H1 (cell line): ENCODE measurements around the gene C11orf54. TPM values are rescaled to one million over a fixed set of nuclear protein-coding genes. Genes with fewer than 3 reads are reported as not detected.

Source experiments
- CTCF ChIA-PET: fragments of 300-600 bp; sonication (Branson Sonifier 250); formaldehyde crosslinking; loops from one replicate; lab custom pipeline; 2021; ENCODE audit not compliant: partially characterized antibody; lab: Charles Lee
- POLR2A ChIA-PET: fragments of 300-600 bp; sonication (Branson Sonifier 250); formaldehyde crosslinking; loops from one replicate; lab custom pipeline; 2021; ENCODE audit warnings: inconsistent platforms; ENCODE audit not compliant: partially characterized antibody; lab: Charles Lee
- DNase-seq, 2 experiments: peaks; one replicate each; pipeline versions ENCODE4 v3.0.0 to v3.0.0-alpha.2; 2010 to 2022; ENCODE audit warnings: low spot score in 2 of 2, low read depth in 1 of 2, mixed read lengths in 1 of 2
- FAIRE-seq: peaks from 2 replicates; lab custom pipeline; 2011; peaks lifted over from hg19 to GRCh38; lab: Jason Lieb, UNC
- H2AFZ ChIP-seq: 2 replicates; pipeline ENCODE4 v1.8.1; 2012; ENCODE audit warnings: low read length, inconsistent platforms
- H2AK5ac ChIP-seq: 2 replicates; pipeline ENCODE4 v1.6.1; 2013; ENCODE audit warnings: low read depth, low read length
- H2BK120ac ChIP-seq: replicated peaks from 2 replicates; pipeline ENCODE3; 2013; ENCODE audit warnings: low read depth, low read length, inconsistent platforms
- H2BK12ac ChIP-seq: 2 replicates; pipeline ENCODE4 v1.6.1; 2013; ENCODE audit warnings: low read depth, low read length
- H2BK15ac ChIP-seq: 2 replicates; pipeline ENCODE4 v1.6.1; 2013; ENCODE audit warnings: low read length
- H2BK20ac ChIP-seq: 2 replicates; pipeline ENCODE4 v1.6.1; 2013; ENCODE audit warnings: low read length
- H2BK5ac ChIP-seq: 2 replicates; pipeline ENCODE4 v1.6.1; 2013; ENCODE audit warnings: low read depth, low read length
- H3K14ac ChIP-seq: 2 replicates; pipeline ENCODE4 v1.6.1; 2013; ENCODE audit warnings: inconsistent platforms; ENCODE audit not compliant: insufficient read length
- H3K18ac ChIP-seq: 2 replicates; pipeline ENCODE4 v1.6.1; 2013; ENCODE audit warnings: low read length; ENCODE audit errors: extremely low read depth
- H3K23ac ChIP-seq: 2 replicates; pipeline ENCODE4 v1.6.1; 2013; ENCODE audit warnings: inconsistent platforms; ENCODE audit not compliant: insufficient read length
- H3K23me2 ChIP-seq: 2 replicates; pipeline ENCODE4 v1.6.1; 2013; ENCODE audit warnings: low read depth, low read length
- H3K27ac ChIP-seq: 2 replicates; pipeline ENCODE4 v1.6.1; 2011; ENCODE audit warnings: low read depth, low read length, inconsistent platforms
- H3K27me3 ChIP-seq, 4 experiments: replicated peaks in 1 of 4; 1 replicate in 1 of 4; 2 replicates in 3 of 4; pipeline versions ENCODE4 v1.6.1 to v1.8.1; 2011 to 2013; ENCODE audit warnings: low read length in 3 of 4, mild to moderate bottlenecking in 3 of 4, inconsistent platforms in 2 of 4, mixed read lengths in 2 of 4, moderate library complexity in 1 of 4; ENCODE audit not compliant: control insufficient read depth in 3 of 4, insufficient read depth in 3 of 4; ENCODE audit errors: extremely low read depth in 1 of 4
- H3K36me3 ChIP-seq, 4 experiments: 2 replicates each; pipeline versions ENCODE4 v1.6.1 to v1.8.1; 2011 to 2013; ENCODE audit warnings: mild to moderate bottlenecking in 4 of 4, low read length in 3 of 4, moderate library complexity in 2 of 4, control low read depth in 1 of 4, inconsistent platforms in 1 of 4; ENCODE audit not compliant: insufficient read depth in 4 of 4, control insufficient read depth in 2 of 4
- H3K4ac ChIP-seq: replicated peaks from 2 replicates; pipeline ENCODE3; 2013; ENCODE audit warnings: low read length, low read depth, mixed read lengths, inconsistent platforms; ENCODE audit not compliant: insufficient read length
- H3K4me1 ChIP-seq, 4 experiments: replicated peaks in 1 of 4; 1 replicate in 1 of 4; 2 replicates in 3 of 4; pipeline versions ENCODE4 v1.6.1 to v1.8.1; 2011 to 2013; ENCODE audit warnings: low read length in 3 of 4, inconsistent platforms in 2 of 4, mixed read lengths in 1 of 4; ENCODE audit not compliant: insufficient read depth in 4 of 4, control insufficient read depth in 3 of 4
- H3K4me2 ChIP-seq, 2 experiments: 2 replicates each; pipeline versions ENCODE4 v1.6.1 to v1.8.1; 2011 to 2013; ENCODE audit warnings: low read depth in 2 of 2, low read length in 2 of 2, control low read depth in 1 of 2, inconsistent platforms in 1 of 2, mild to moderate bottlenecking in 1 of 2; ENCODE audit not compliant: insufficient read depth in 1 of 2
- H3K4me3 ChIP-seq, 4 experiments: fragments of 200-600, 300-600 bp in 1 of 4; sonication (generic), shearing (Covaris generic), sonication (Bioruptor Twin) in 1 of 4; 2 replicates each; pipeline versions ENCODE4 v1.5.1 to v1.8.1; 2011 to 2016; ENCODE audit warnings: low read length in 4 of 4, low read depth in 3 of 4, control low read depth in 2 of 4, inconsistent platforms in 2 of 4, mild to moderate bottlenecking in 2 of 4, mixed read lengths in 1 of 4, moderate library complexity in 1 of 4; ENCODE audit not compliant: insufficient read depth in 2 of 4; ENCODE audit errors: extremely low read depth in 1 of 4
- H3K56ac ChIP-seq: replicated peaks from 2 replicates; pipeline ENCODE3; 2013; ENCODE audit warnings: low read depth, mild to moderate bottlenecking, mixed read lengths, low read length, inconsistent platforms; ENCODE audit not compliant: insufficient read length
- H3K79me1 ChIP-seq: 2 replicates; pipeline ENCODE4 v1.6.1; 2013; ENCODE audit warnings: low read depth, low read length, control low read depth
- H3K79me2 ChIP-seq, 2 experiments: 2 replicates each; pipeline versions ENCODE4 v1.6.1 to v1.8.1; 2012 to 2013; ENCODE audit warnings: low read length in 2 of 2, mild to moderate bottlenecking in 2 of 2, inconsistent platforms in 1 of 2; ENCODE audit not compliant: insufficient read depth in 2 of 2, control insufficient read depth in 1 of 2
- H3K9ac ChIP-seq, 4 experiments: replicated peaks in 1 of 4; 1 replicate in 1 of 4; 2 replicates in 3 of 4; pipeline versions ENCODE4 v1.6.1 to v1.8.1; 2011 to 2013; ENCODE audit warnings: low read depth in 3 of 4, low read length in 3 of 4, control low read depth in 2 of 4, mild to moderate bottlenecking in 2 of 4, moderate library complexity in 2 of 4, inconsistent platforms in 1 of 4; ENCODE audit errors: extremely low read depth in 1 of 4
- H3K9me3 ChIP-seq, 2 experiments: 2 replicates each; pipeline versions ENCODE4 v1.6.1 to v1.8.1; 2012 to 2013; ENCODE audit warnings: mild to moderate bottlenecking in 2 of 2, moderate library complexity in 2 of 2, control low read depth in 1 of 2, inconsistent platforms in 1 of 2, low read depth in 1 of 2, low read length in 1 of 2, mixed read lengths in 1 of 2; ENCODE audit not compliant: insufficient read depth in 2 of 2
- H4K20me1 ChIP-seq, 2 experiments: replicated peaks in 1 of 2; 2 replicates each; pipeline versions ENCODE3 to v1.8.1; 2011 to 2013; ENCODE audit warnings: inconsistent platforms in 2 of 2, low read length in 2 of 2, mild to moderate bottlenecking in 1 of 2; ENCODE audit not compliant: insufficient read depth in 2 of 2, control insufficient read depth in 1 of 2
- H4K5ac ChIP-seq: 2 replicates; pipeline ENCODE4 v1.6.1; 2013; ENCODE audit warnings: low read length, low read depth, mixed read lengths, inconsistent platforms; ENCODE audit not compliant: insufficient read length
- H4K8ac ChIP-seq: 2 replicates; pipeline ENCODE4 v1.8.0; 2013; ENCODE audit warnings: mild to moderate bottlenecking, moderate library complexity, low read length, inconsistent platforms; ENCODE audit not compliant: insufficient read depth; ENCODE audit errors: extremely low read depth
- H4K91ac ChIP-seq: replicated peaks from 2 replicates; pipeline ENCODE3; 2013; ENCODE audit warnings: low read length, mixed read lengths, inconsistent platforms; ENCODE audit not compliant: insufficient read length
- ATF2 ChIP-seq: IDR thresholded peaks from 2 replicates; pipeline ENCODE4 v1.6.1; 2012; ENCODE audit warnings: low read length, inconsistent platforms
- BACH1 ChIP-seq: IDR thresholded peaks from 2 replicates; pipeline ENCODE4 v1.6.1; 2012; ENCODE audit warnings: low read length, improper control_type of control experiment
- MAX ChIP-seq: IDR thresholded peaks from 2 replicates; pipeline ENCODE4 v1.6.1; 2012; ENCODE audit warnings: inconsistent platforms
- POLR2A ChIP-seq, 2 experiments: IDR thresholded peaks; 1 replicate in 1 of 2; 2 replicates in 1 of 2; pipeline ENCODE4 v1.6.1; 2011; ENCODE audit warnings: low read depth in 2 of 2, low read length in 2 of 2, mild to moderate bottlenecking in 2 of 2; ENCODE audit errors: control extremely low read depth in 1 of 2
- SIX5 ChIP-seq: IDR thresholded peaks from 2 replicates; pipeline ENCODE4 v1.6.1; 2011; ENCODE audit warnings: mild to moderate bottlenecking, low read depth, low read length
- SP1 ChIP-seq: IDR thresholded peaks from 2 replicates; pipeline ENCODE4 v1.6.1; 2011; ENCODE audit warnings: low read depth, low read length
- TAF7 ChIP-seq: optimal IDR thresholded peaks from 2 replicates; pipeline ENCODE3; 2011; ENCODE audit warnings: low read depth, mild to moderate bottlenecking, inconsistent platforms, low read length, moderate library complexity, borderline replicate concordance
- TCF12 ChIP-seq: IDR thresholded peaks from 2 replicates; pipeline ENCODE4 v1.6.1; 2011; ENCODE audit warnings: low read depth, mild to moderate bottlenecking, low read length
- WGBS, 2 experiments: shearing (Covaris generic) in 1 of 2; methylation state at CpG; one replicate each; pipeline versions ENCODE4 v1.1.6 to v1.1.7; 2013 to 2015; ENCODE audit warnings: low lambda C conversion rate in 2 of 2, mixed read lengths in 2 of 2, inconsistent platforms in 1 of 2, low coverage in 1 of 2, missing lambda C conversion rate in 1 of 2; ENCODE audit not compliant: insufficient replicate concordance in 2 of 2, insufficient coverage in 1 of 2, insufficient read length in 1 of 2; ENCODE audit errors: extremely low coverage in 1 of 2, missing lambda C conversion rate in 1 of 2; 5-methylcytosine and 5-hydroxymethylcytosine counted together
- polyA plus RNA-seq, 7 experiments: library from polyadenylated mRNA; depleted of rRNA in 3 of 7; stranded (reverse) in 5 of 7; unstranded in 2 of 7; fragments of >200 nt in 5 of 7; fragments of 200-250 nt in 2 of 7; gene quantifications; 1 replicate in 5 of 7; 2 replicates in 1 of 7; 4 replicates in 1 of 7; pipeline versions ENCODE4 v1.2.1 to v1.2.3, GENCODE V29; 2011 to 2013; ENCODE audit warnings: missing spikeins in 2 of 7, mixed read lengths in 2 of 7
- total RNA-seq: library from RNA; stranded (reverse); fragmentation: NEBNext Ultra II Directional; extraction: Animal tissue kit (Norgen Biotek cat#: 25700); gene quantifications from 2 replicates; pipeline ENCODE4 v1.2.1, GENCODE V29; 2021

Gene C11orf54
- total and polyA plus RNA-seq, 2 of the 8 experiments (the other 6 are each of a cell fraction or from before 2014, with no cell fraction given): 14.7 to 24.5 TPM

GRCh38 chr11:93730108-93731107, 11.1 kb upstream of the C11orf54 start:
- no peak for DNase-seq
- Histone ChIP-seq H3K9ac (no peak overlapping the region), H2BK5ac (no peak overlapping the region), H3K36me3 (peaks cover 35 to 95% (median 67%) of the 10 kb centered on the region in 4 experiments), H3K27ac (no peak overlapping the region), H3K4ac (no peak overlapping the region), H2BK120ac (no peak overlapping the region), H3K79me2 (peaks cover 0 to 10% of the 10 kb centered on the region in 2 experiments; a peak in 1 of 4 replicates), H3K56ac (no peak overlapping the region), H3K4me3 (no peak overlapping the region), H3K9me3 (no peaks in the 10 kb centered on the region), H4K5ac (no peak overlapping the region), H2BK20ac (no peak overlapping the region), H4K91ac (no peak overlapping the region), H3K27me3 (no peaks in the 10 kb centered on the region), H3K18ac (no peak overlapping the region), H2BK15ac (no peak overlapping the region), H3K23ac (no peak overlapping the region), H3K14ac (no peak overlapping the region), H2AFZ (no peak overlapping the region), H3K79me1 (no peaks in the 10 kb centered on the region), H3K4me2 (no peak overlapping the region), H4K20me1 (peaks cover 11 to 14% of the 10 kb centered on the region in 2 experiments), H4K8ac (no peak overlapping the region), H2BK12ac (no peak overlapping the region), H2AK5ac (no peak overlapping the region), H3K23me2 (no peaks in the 10 kb centered on the region), H3K4me1 (no peaks in the 10 kb centered on the region)
- TF ChIP-seq SP1 (no peak), MAX (no peak), POLR2A (IDR thresholded peaks at IDR 0.05; ENCODE audit: control extremely low read depth in 1 of 2, low read depth in 2 of 2, low read length in 2 of 2) (peak in 1 of 2 experiments; percentile 63; a peak in 1 of 3 replicates), SIX5 (no peak), BACH1 (no peak), TCF12 (no peak), ATF2 (peak; percentile 17; the same call in 1 of the 2 replicates), TAF7 (no peak)
- FAIRE-seq: no peak
- 87% methylated on average over 5 of the region's 5 CpGs; no CpG with 5 or more reads in 1 of the 2 experiments for WGBS, 2 experiments
- ChIA-PET CTCF (interaction anchor here (0.7 to 1.4 kb wide), 5 partner anchors 10 to 755 kb away, joined by 3 to 5 read pairs (median 4); no protein-coding TSS in a partner anchor), POLR2A (interaction anchor here (1.3 to 21.2 kb wide), 9 partner anchors 6 to 67 kb away, joined by 3 to 495 read pairs (median 5); partner anchors contain the start of genes C11orf54, MED17 and TAF1D)
